ENCODE results near the gene EPC1. TPM values are rescaled to one million over a fixed set of nuclear protein-coding genes. Genes with fewer than 3 reads are reported as not detected.

Gene EPC1
- total RNA-seq, 1 donor from 2014 or later, result 31.0 TPM

DNA sequence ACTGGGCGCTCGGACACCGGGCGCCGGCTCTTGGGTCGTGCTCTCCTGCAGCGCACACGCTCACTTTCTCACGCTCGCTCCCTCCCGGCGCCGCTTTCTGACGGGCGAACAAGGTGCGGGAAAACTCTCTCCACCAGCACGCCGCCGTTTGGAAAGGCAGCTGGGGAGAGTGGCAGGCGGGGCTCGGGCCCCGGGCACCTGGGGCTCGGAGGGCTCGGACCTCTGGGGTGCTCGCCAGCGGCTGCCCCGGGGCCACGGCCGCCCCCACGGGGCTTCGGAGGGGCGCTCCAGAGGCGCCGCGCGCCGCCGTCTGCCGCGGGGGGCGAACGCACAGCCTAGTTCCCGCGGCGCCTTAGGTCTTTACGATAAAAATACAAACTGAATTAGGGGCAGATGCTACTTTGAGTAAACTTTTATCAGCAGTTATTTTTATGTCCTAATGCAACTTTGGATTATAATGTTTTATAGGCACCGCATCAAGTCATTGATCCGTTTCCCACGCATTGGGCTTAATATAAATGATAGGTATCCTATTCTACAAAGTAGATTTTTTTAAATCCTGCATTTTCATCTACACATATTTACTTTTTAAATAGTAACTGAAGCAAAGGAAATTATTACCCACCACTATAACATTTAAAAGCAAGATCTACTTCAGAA is 535 bp upstream of the EPC1 start:
- Mint-ChIP-seq H3K27ac (ENCODE audit: unreplicated experiment) (peak overlapping the region; percentile 83), H3K4me1 (ENCODE audit: unreplicated experiment) (peaks cover 21% of the 10 kb centered on the region)

DNA sequence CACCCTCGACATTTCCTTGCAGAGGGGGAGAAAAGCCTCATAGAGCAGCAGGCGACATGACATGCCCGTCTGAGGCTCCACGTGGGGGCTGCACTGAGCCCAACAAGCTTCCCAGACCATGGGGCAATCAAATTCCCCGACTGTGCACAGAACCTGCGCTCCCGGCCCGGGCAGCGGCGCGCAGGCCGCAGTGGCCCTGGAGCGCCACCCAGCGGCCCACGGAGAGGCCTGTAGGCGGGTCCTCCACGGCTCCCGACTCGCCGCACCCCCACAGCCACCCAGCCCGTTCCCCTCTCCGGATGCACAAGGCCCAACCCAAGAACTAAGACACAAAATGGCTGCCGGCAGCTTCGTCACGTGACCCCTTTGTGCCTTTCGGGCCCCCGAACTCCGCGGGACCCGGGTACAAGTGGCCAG is 816 bp downstream of the EPC1 start:
- H3K4me1 Mint-ChIP-seq (ENCODE audit: unreplicated experiment), result peaks cover 21% of the 10 kb centered on the region

More for the DNA sequence above, 535 bp upstream of the EPC1 start:
- no peak for DNase-seq (ENCODE audit: low spot score)
- Mint-ChIP-seq H3K4me3 (ENCODE audit: unreplicated experiment) (peak overlapping the region; percentile 88), H3K36me3 (ENCODE audit: low read depth, unreplicated experiment) (peaks cover 6% of the 10 kb centered on the region), H3K27me3 (ENCODE audit: unreplicated experiment) (peaks cover 8% of the 10 kb centered on the region), H3K9me3 (ENCODE audit: unreplicated experiment) (no peaks in the 10 kb centered on the region)
- TF ChIP-seq, protein P1, sequence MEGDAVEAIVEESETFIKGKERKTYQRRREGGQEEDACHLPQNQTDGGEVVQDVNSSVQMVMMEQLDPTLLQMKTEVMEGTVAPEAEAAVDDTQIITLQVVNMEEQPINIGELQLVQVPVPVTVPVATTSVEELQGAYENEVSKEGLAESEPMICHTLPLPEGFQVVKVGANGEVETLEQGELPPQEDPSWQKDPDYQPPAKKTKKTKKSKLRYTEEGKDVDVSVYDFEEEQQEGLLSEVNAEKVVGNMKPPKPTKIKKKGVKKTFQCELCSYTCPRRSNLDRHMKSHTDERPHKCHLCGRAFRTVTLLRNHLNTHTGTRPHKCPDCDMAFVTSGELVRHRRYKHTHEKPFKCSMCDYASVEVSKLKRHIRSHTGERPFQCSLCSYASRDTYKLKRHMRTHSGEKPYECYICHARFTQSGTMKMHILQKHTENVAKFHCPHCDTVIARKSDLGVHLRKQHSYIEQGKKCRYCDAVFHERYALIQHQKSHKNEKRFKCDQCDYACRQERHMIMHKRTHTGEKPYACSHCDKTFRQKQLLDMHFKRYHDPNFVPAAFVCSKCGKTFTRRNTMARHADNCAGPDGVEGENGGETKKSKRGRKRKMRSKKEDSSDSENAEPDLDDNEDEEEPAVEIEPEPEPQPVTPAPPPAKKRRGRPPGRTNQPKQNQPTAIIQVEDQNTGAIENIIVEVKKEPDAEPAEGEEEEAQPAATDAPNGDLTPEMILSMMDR (IDR thresholded peaks at IDR 0.05; ENCODE audit: unreplicated experiment), result no peak

DNA sequence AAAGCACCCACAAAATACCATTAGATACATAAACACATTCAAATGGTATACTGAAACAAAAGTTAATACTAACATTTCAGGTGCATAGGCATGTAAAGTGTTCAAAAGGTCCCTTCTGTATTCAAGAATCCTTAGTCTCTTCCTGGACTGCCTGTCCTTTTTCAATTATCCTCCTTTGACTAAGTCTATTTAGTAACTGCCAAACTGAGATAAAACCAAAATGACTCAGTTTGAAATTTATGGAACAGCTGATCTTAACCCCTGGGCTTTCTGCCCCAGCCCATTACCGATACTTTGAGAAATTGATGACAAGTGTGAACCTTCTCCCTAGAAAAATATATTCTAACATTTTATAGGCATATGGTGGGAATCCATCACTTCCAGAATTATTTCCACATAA is 5.4 kb downstream of the EPC1 start:
- H3K36me3 Mint-ChIP-seq (ENCODE audit: low read depth, unreplicated experiment), result peaks cover 6% of the 10 kb centered on the region
- H3K27ac Mint-ChIP-seq (ENCODE audit: unreplicated experiment), result peak overlapping the region; percentile 7
- peaks cover 24% of the 10 kb centered on the region for H3K4me1 Mint-ChIP-seq (ENCODE audit: unreplicated experiment)

More for the DNA sequence above, 816 bp downstream of the EPC1 start:
- H3K27ac Mint-ChIP-seq (ENCODE audit: unreplicated experiment), result peak overlapping the region; percentile 98
- H3K9me3 Mint-ChIP-seq (ENCODE audit: unreplicated experiment), result no peaks in the 10 kb centered on the region
- H3K36me3 Mint-ChIP-seq (ENCODE audit: low read depth, unreplicated experiment), result peaks cover 6% of the 10 kb centered on the region
- peak; percentile 97 for DNase-seq (ENCODE audit: low spot score)
- H3K27me3 Mint-ChIP-seq (ENCODE audit: unreplicated experiment), result peaks cover 8% of the 10 kb centered on the region
- H3K4me3 Mint-ChIP-seq (ENCODE audit: unreplicated experiment), result peak overlapping the region; percentile 96
- TF ChIP-seq, protein P1 (IDR thresholded peaks at IDR 0.05; ENCODE audit: unreplicated experiment), result peak; percentile 81

DNA sequence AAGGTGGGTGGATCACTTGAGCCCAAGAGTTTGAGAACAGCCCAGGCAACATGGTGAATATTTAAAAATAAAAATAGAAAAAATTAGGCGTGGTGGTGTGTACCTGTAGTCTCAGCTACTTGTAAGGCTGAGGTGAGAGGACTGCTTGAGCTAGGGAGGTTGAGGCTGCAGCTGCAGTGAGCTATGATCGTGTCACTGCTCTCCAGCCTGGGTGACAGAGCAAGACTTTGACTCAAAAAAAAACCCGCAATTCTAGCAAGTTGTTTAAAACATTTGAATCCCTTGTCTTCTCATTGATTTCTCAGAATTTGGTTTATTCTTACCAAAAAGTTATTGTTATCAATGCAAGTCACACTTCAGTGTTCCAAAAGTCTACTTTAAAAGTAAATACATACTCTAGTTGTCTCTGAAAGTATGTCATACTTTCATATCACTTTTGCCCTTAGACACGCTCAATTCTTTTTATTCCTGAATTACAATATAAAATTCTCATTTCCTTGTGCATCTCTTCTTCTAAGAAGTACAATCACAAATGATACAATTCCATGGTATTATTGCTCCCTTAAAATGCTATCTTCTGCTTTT is 6.3 kb downstream of the EPC1 start:
- Mint-ChIP-seq H3K9me3 (ENCODE audit: unreplicated experiment) (no peaks in the 10 kb centered on the region), H3K36me3 (ENCODE audit: low read depth, unreplicated experiment) (peaks cover 3% of the 10 kb centered on the region), H3K27ac (ENCODE audit: unreplicated experiment) (no peak overlapping the region), H3K4me3 (ENCODE audit: unreplicated experiment) (no peak overlapping the region), H3K27me3 (ENCODE audit: unreplicated experiment) (peaks cover 7% of the 10 kb centered on the region), H3K4me1 (ENCODE audit: unreplicated experiment) (peaks cover 24% of the 10 kb centered on the region)
- no peak for DNase-seq (ENCODE audit: low spot score)
- TF ChIP-seq, protein P1 (IDR thresholded peaks at IDR 0.05; ENCODE audit: unreplicated experiment), result no peak

More for the DNA sequence above, 5.4 kb downstream of the EPC1 start:
- no peak overlapping the region for H3K4me3 Mint-ChIP-seq (ENCODE audit: unreplicated experiment)
- H3K9me3 Mint-ChIP-seq (ENCODE audit: unreplicated experiment), result no peaks in the 10 kb centered on the region
- peaks cover 10% of the 10 kb centered on the region for H3K27me3 Mint-ChIP-seq (ENCODE audit: unreplicated experiment)
- DNase-seq (ENCODE audit: low spot score), result no peak
- TF ChIP-seq, protein P1 (IDR thresholded peaks at IDR 0.05; ENCODE audit: unreplicated experiment), result no peak

DNA sequence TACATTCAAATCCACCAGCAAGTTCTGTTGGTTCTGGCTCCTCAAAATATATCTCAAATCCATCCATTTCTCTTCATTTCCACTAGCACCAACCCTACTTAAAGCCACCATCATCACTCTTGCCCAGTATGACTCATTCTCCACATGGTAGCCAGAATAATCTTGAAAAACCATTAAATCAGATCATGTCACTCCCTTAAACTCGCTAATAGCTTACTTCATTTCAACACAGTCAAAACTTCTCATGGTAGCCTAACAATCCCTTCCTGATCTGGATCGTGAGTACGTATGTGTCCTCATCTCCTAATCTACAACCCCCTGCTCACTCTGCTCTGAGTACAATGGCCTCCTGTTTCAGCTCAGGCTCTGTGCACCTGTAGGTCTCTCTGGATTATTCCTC is 8.7 kb downstream of the EPC1 start:
- H3K4me3 Mint-ChIP-seq (ENCODE audit: unreplicated experiment), result no peak overlapping the region
- H3K27ac Mint-ChIP-seq (ENCODE audit: unreplicated experiment), result no peak overlapping the region
- peaks cover 5% of the 10 kb centered on the region for H3K27me3 Mint-ChIP-seq (ENCODE audit: unreplicated experiment)
- H3K36me3 Mint-ChIP-seq (ENCODE audit: low read depth, unreplicated experiment), result no peaks in the 10 kb centered on the region
- TF ChIP-seq, protein P1 (IDR thresholded peaks at IDR 0.05; ENCODE audit: unreplicated experiment), result no peak
- H3K9me3 Mint-ChIP-seq (ENCODE audit: unreplicated experiment), result no peaks in the 10 kb centered on the region
- H3K4me1 Mint-ChIP-seq (ENCODE audit: unreplicated experiment), result peaks cover 16% of the 10 kb centered on the region
- DNase-seq (ENCODE audit: low spot score), result no peak

All from endothelial cell (in vitro differentiated cells).